Measurements from ENCODE around the gene MACO1. TPM values are rescaled to one million over a fixed set of nuclear protein-coding genes. Genes with fewer than 3 reads are reported as not detected.
A peak's percentile ranks its signal among the peaks of the same experiment; 100 is the strongest.

The MACO1 gene
- total RNA-seq, 4 donors from 2014 or later: 16.2 to 23.2 (median 19.5) TPM

- peak overlapping the region; percentile 1 to 46 (median 30) for H3K27ac ChIP-seq (replicated peaks in 1 of 4)
- no peaks in the 10 kb centered on the region for H3K27me3 ChIP-seq
- H3K4me1 ChIP-seq: peaks cover 66 to 79% (median 79%) of the 10 kb centered on the region in 4 donors
- peaks cover 0 to under 1% (median 0%) of the 10 kb centered on the region in 4 donors for H3K36me3 ChIP-seq
- 74% methylated on average over 16 of the region's 19 CpGs for WGBS
- intact Hi-C loops (cut with DNase I): no loop called here
- no peak overlapping the region for H3K4me3 ChIP-seq
- TF ChIP-seq CTCF (IDR thresholded peaks at IDR 0.05) (no peak), POLR2AphosphoS5 (IDR thresholded peaks at IDR 0.05) (no peak), POLR2A (IDR thresholded peaks at IDR 0.05; ENCODE audit: low read depth) (no peak), EP300 (IDR thresholded peaks at IDR 0.05) (no peak)
- DNase-seq (ENCODE audit: extremely low spot score): no peak
- no peaks in the 10 kb centered on the region for H3K9me3 ChIP-seq
Observed at GRCh38 chr1:25549273-25550154, 118.8 kb downstream of the MACO1 start.

Other genes with a start within 250 kb of the MACO1 start
- gene SYF2, start 198.4 kb upstream of the MACO1 start, total RNA-seq: 10 to 100 TPM; 56.9 to 76.7 (median 65.2) TPM
- gene RSRP1, start 183.4 kb upstream of the MACO1 start, total RNA-seq: 10 to 100 TPM; 33.7 to 75.2 (median 52.5) TPM
- gene RHD, start 158.4 kb upstream of the MACO1 start, total RNA-seq: not detected
- gene TMEM50A, start 92.6 kb upstream of the MACO1 start, total RNA-seq: 100 to 1,000 TPM in 1 of 4 donors, 10 to 100 TPM in 3; 85.1 to 106 (median 98.4) TPM
- under 1 TPM in 1 of 4 donors, not detected in 3; 0.17 TPM for gene RHCE, start 10.1 kb upstream of the MACO1 start, total RNA-seq
- 10 to 100 TPM; 12.6 to 21.2 (median 16.3) TPM for gene LDLRAP1, start 112.7 kb downstream of the MACO1 start, total RNA-seq
- gene MAN1C1, start 185.9 kb downstream of the MACO1 start, total RNA-seq: 10 to 100 TPM; 20.2 to 22.8 (median 20.7) TPM

Data from esophagus muscularis mucosa (tissue), 4 donors.